HS-5 (cell line): Measurements from ENCODE around the gene RPL32.
"Not testable (repeated sequence)": the region's sequence is repeated elsewhere in the genome, so short reads cannot be mapped to it uniquely, and the experiment has no call there.

Source experiments
- DNase-seq: peaks from one replicate; pipeline ENCODE4 v3.0.0-alpha.2; 2012; ENCODE audit warnings: low read depth

The RPL32 gene

DNA sequence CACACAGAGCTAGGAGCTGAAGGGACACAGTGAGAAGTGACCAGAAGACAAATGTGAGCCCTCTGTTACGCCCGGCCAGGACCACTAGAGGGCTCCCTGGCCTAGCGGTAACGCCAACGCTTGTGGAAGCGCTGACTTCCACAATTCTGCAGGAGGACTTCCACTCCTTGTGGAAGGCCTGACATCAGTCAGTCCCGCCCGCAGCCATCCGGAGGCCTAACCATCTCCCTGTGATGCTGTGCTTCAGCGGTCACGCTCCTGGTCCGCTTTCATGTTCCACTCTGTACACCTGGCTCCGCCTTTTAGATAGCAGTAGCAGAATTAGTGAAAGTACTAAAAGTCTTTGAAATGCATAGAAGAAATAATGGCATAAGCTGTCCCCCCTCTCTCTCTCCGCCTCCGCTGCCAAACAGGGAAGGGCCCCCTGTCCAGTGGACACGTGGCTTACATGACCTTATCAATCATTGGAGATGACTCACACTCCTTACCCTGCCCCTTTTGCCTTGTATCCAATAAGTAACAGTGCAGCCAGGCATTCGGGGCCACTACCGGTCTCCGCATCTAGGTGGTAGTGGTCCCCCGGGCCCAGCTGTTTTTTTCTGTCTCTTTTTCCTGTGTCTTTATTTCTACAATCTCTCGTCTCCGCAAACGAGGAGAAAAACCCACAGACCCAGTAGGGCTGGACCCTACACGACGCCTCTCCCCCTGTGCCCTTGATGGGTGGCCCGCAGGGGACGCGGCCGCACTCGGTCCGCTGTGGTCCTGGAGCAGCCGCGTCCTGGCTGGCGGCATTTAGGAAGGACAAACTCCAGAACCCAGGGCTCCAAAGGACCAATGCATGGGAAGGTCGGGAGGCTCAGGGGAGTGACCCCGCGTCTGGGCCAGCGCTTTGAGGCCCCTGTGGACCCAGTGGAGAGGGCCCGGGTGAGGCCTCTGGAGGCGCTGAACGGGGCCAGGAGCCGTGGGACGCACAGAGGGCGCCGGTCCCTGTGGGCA, 27.0 kb upstream of the RPL32 start:
- DNase-seq, result peak; percentile 48

- no peak for DNase-seq
These were observed 25.5 kb upstream of the RPL32 start for GRCh38 chr3:12866836-12867235.

GRCh38 chr3:12865271-12865670, 23.9 kb upstream of the RPL32 start:
- no peak for DNase-seq

GRCh38 chr3:12862387-12862786, 21.0 kb upstream of the RPL32 start:
- DNase-seq, result no peak

GRCh38 chr3:12861611-12862010, 20.2 kb upstream of the RPL32 start:
- DNase-seq, result no peak

DNA sequence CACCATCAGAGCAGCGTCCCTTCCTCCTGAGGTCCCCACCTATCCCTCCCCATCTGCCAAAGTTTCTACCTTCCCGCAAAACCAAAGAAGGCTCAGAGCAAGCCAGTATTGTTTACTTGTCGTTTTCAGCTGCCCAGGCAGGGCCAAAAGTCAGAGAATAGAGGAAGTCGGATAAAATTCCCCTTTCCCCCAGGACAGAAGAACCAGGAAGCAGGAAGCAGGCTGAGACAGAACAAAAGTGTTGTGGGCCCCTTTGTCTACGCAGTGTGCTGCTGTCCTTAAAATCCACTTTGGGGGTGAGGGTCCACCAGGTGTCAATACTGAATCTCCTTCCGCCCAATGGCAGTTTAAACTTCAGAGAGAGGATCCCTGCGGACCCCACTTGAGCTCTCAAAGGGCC, 18.5 kb upstream of the RPL32 start:
- no peak for DNase-seq

DNA sequence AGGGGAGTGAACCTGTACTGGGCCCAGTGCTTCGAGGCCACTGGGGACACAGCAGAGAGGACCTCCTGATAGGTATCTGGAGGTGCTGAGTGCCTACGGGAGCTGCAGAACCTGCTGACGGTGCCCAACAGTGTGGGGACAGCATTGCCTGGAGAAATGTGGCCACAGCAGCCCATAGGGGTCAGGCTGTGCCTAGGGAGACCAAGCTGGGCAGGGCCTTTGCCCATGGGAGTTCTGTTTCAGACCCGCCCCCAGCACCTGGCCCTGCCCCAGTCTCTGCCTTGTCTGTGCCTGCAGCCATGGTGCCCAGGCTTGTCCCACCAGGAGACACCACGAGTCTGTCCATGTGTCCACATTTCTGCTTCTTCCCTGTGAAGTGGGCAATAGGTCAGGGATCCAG, 15.3 kb upstream of the RPL32 start:
- no peak for DNase-seq

- no peak for DNase-seq
These were observed 13.2 kb upstream of the RPL32 start for GRCh38 chr3:12854565-12854964.

- not testable (repeated sequence) for DNase-seq
These were observed 12.5 kb upstream of the RPL32 start for GRCh38 chr3:12853847-12854246.

- no peak for DNase-seq
These were observed 10.8 kb upstream of the RPL32 start for GRCh38 chr3:12852201-12852600.

DNA sequence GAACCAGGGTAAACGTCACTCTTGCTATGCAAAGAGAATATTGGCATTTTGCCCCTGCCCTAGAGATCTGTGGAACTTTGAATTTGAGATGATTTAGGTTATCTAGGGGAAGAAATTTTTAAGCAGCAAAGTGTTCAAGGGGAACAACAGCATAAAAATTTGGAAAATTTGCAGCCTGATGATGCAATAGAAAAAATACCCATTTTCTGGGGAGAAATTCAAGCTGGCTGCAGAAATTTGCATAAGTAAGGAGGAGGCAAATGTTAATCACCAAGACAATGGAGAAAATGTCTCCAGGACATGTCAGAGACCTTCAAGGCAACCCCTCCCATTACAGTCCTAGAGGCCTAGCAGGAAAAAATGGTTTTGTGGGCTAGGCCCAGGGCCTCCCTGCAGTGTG, 4.4 kb upstream of the RPL32 start:
- no peak for DNase-seq

DNA sequence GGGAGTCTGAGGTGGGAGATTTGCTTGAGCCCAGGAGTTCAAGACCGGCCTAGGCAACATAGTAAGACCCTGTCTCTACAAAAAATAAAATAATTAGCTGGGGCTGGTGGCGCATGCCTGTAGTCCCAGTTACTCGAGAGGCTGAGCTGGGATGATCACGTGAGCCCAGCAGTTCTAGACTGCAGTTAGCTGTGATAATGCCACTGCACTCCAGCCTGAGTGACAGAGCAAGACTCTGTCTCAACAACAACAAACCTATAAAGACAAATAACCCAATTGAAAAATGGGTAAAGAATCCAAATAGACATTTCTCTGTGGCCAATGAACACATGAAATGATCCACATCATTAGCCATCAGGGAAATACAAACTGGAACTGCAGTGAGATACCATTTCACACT, 1.1 kb upstream of the RPL32 start:
- no peak for DNase-seq

- DNase-seq, result no peak
These were observed 584 bp upstream of the RPL32 start for GRCh38 chr3:12841970-12842328.

DNA sequence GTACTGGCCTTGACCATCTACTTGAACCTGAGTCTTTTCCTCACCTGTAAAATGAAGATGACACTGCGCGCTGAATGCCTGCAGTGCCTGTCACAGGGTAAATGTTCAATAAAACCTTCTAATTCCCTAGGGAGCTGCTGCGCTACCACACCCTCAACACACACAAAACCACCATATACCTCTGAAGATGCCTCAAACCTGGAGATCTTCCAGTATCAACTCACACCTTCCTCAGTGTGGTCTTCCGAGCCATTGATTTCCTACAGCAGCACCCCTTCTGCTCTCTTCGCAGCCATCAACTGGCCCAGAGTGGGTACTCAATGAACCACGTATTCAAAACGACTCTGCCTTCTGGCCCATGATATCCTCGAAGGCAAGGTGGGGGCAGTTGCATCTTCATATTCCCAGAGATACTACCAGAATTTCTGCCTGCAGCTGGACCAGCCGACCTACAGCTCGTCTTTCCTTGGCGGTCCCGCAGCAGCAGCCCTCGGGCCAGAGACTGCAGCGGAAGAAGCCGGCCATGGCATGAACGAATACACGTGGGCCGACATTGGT, 695 bp downstream of the RPL32 start:
- DNase-seq, result no peak

DNA sequence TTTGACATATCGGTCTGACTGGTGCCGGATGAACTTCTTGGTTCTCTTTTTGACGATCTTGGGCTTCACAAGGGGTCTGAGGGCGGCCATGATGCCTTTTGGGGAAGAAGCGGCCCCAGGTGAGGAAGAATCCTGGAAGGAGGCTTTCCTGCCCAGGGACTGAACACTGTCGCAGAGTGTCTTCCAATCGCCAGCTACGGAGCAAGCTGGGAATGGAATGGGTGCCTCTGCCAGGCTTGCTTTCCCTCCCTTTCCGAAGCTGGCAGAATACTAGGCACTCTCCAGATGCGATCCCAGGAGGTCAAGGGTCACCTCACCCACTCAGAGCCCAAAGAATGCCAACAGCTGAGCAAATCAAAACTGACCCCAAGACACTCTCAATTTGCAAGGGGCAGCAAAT, 1.2 kb downstream of the RPL32 start:
- not testable (repeated sequence) for DNase-seq

DNA sequence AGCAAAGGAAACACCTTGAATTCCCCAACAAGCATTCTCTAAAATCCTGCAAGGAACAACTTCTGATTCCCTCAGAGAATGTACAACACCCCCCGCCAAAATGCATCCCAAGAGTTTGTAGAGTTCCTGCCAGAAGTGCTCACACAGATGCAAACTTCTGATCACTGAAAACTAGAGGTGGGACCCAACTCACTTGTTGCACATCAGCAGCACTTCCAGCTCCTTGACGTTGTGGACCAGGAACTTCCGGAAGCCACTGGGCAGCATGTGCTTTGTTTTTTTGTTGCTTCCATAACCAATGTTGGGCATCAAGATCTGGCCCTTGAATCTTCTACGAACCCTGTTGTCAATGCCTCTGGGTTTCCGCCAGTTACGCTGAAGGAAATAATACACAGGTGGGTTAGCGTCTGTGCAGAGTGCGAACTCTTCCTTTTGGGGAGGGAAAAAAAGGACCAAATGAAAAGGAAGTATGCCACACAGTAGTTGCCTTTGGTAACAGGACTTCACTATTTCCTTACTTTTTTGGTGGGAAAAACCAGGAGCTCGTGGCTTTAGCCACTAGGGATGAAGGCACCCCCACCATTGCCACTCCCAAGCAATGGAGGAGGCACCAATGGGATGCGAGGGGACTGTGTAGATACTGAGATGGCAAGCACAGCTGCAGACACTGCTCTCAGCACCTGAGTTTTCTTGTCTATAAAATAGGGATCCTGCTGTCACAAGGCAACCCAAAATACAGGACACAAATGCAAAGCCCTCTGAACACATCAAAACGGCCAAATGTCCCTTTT, 2.0 kb downstream of the RPL32 start:
- DNase-seq, result no peak

- DNase-seq, result no peak
These were observed 3.0 kb downstream of the RPL32 start for GRCh38 chr3:12838179-12838965.

- no peak for DNase-seq
These were observed 3.9 kb downstream of the RPL32 start for GRCh38 chr3:12837295-12837986.

- DNase-seq, result no peak
These were observed 6.2 kb downstream of the RPL32 start for GRCh38 chr3:12835052-12835665.

- no peak for DNase-seq
These were observed 7.9 kb downstream of the RPL32 start for GRCh38 chr3:12833222-12834161.
